Measurements from ENCODE around the gene KAT6B.

KAT6B gene

GRCh38 chr10:75079436-75080083, 253.2 kb downstream of the KAT6B start:
- DNase-seq, result no peak

- DNase-seq, result no peak
These were observed 254.2 kb downstream of the KAT6B start for GRCh38 chr10:75080554-75080953.

DNA sequence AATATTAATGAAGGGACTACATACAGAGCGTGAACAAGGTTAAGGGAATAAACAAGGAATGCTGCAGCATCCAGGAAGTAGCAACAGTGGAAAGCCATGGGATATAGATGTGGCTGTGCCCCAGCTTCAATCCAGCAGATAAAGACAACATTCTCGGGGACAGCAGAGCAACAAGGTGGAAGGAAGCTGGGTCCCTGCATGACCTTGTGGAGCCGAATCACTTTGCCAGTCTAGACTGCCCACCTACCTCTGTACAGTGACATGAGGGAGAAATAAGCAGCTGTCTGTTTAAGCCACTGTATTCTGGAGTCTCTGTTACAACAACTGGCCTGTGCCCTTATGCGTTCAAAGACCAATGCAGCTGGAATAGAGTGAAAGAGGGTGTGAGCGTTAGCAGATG, 255.0 kb downstream of the KAT6B start:
- DNase-seq, result no peak
